ENCODE measurements around the gene CSMD2. TPM values are rescaled to one million over a fixed set of nuclear protein-coding genes. Genes with fewer than 3 reads are reported as not detected.

Gene CSMD2
- polyA plus RNA-seq, 1 experiment: 1.8 TPM

DNA sequence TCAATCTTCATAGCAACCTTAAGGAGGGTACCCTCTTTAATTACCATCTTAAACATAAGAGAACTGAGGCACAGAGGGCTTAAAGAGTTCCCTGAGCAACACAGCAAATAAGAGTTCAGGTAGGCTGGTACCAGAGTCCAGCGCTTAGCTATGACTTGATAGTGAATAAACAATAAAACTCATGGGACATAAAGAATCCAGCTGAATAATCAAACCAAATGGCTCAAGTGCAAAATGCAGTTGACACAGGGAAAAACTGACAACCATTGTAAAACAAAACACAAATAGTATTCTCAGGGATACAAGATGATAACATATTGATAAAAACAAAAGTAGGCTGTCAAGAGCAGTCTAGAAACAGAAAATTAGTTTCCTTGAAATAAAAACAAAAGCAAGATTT, 478.0 kb downstream of the CSMD2 start:
- Histone ChIP-seq H3K36me3 (ENCODE audit: control insufficient read depth, insufficient read depth, low read length) (no peaks in the 10 kb centered on the region), H3K27me3 (ENCODE audit: control insufficient read depth, insufficient read depth, low read length) (no peaks in the 10 kb centered on the region), H3K4me3 (ENCODE audit: low read depth, low read length) (no peak overlapping the region)
- no peak for DNase-seq (ENCODE audit: low read depth)
- ChIA-PET POLR2A (no interaction called here), CTCF (interaction anchor here (0.8 kb wide), 1 partner anchor 32 kb away, joined by 3 read pairs; no protein-coding TSS in a partner anchor)
- no peak for TF ChIP-seq CTCF (IDR thresholded peaks at IDR 0.05; ENCODE audit: insufficient read depth, low read depth, low read length)

- no peaks in the 10 kb centered on the region for H3K36me3 ChIP-seq (ENCODE audit: control insufficient read depth, insufficient read depth, low read length)
- no peaks in the 10 kb centered on the region for H3K27me3 ChIP-seq (ENCODE audit: control insufficient read depth, insufficient read depth, low read length)
- ChIA-PET POLR2A (no interaction called here), CTCF (interaction anchor here (0.8 kb wide), 1 partner anchor 31 kb away, joined by 3 read pairs; no protein-coding TSS in a partner anchor)
- no peak for TF ChIP-seq CTCF (IDR thresholded peaks at IDR 0.05; ENCODE audit: insufficient read depth, low read depth, low read length)
- no peak for DNase-seq (ENCODE audit: low read depth)
- H3K4me3 ChIP-seq (ENCODE audit: low read depth, low read length): no peak overlapping the region
These were observed 478.5 kb downstream of the CSMD2 start for GRCh38 chr1:33686551-33686950.

- POLR2A ChIA-PET: no interaction called here
- no peak for DNase-seq (ENCODE audit: low read depth)
- no peak for TF ChIP-seq CTCF (IDR thresholded peaks at IDR 0.05; ENCODE audit: insufficient read depth, low read depth, low read length)
These were observed 479.8 kb downstream of the CSMD2 start for GRCh38 chr1:33685256-33685655.

DNA sequence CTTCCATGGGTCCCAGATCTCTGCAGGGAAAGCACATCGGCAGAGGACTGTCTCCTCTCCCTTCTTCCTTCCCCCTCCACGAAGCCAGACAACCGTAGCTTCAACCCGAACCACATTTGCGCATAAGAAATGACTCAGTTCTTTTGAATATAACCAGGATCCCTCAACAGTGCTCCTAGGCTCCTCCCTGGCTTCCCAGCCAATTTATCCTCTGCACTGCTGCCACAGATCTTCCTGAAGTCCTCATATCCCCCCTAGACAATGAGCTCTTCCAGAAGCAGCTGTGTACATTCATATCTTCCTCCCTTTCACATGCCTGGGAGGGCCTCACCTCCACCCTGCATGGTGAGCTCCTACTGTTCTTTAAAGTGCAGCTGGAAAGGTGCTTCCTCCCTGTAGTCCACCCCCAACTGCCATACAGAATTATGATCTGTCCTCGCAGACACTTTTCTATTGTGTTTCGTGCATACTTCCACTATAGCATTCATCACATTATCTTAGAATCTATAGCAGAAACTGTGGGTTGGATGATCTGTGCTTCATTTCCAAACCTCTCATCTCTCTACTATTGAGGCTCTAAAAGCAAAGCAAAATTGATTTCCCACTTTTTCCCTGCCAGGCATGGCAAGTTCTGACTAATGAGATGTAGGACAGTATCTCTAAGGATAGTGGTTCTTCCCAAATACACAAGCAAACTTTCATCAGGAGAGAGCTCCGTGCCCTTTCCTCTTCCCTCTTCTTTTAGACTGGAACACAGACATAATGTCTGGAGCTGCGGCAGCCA, 480.4 kb downstream of the CSMD2 start:
- Histone ChIP-seq H3K4me3 (ENCODE audit: low read depth, low read length) (no peak overlapping the region), H3K36me3 (ENCODE audit: control insufficient read depth, insufficient read depth, low read length) (no peaks in the 10 kb centered on the region), H3K27me3 (ENCODE audit: control insufficient read depth, insufficient read depth, low read length) (no peaks in the 10 kb centered on the region)
- TF ChIP-seq CTCF (IDR thresholded peaks at IDR 0.05; ENCODE audit: insufficient read depth, low read depth, low read length): no peak
- CTCF ChIA-PET: interaction anchor here (0.9 to 2.4 kb wide), 5 partner anchors 12 to 912 kb away, joined by 3 to 9 read pairs (median 3); no protein-coding TSS in a partner anchor
- no peak for DNase-seq (ENCODE audit: low read depth)
- POLR2A ChIA-PET: interaction anchor here (0.6 kb wide), 1 partner anchor 29 kb away, joined by 3 read pairs; no protein-coding TSS in a partner anchor

More at GRCh38 chr1:33685256-33685655, 479.8 kb downstream of the CSMD2 start:
- CTCF ChIA-PET: interaction anchor here (1.8 to 2.4 kb wide), 2 partner anchors 15 to 478 kb away, joined by 4 to 9 read pairs; no protein-coding TSS in a partner anchor
- Histone ChIP-seq H3K27me3 (ENCODE audit: control insufficient read depth, insufficient read depth, low read length) (no peaks in the 10 kb centered on the region), H3K4me3 (ENCODE audit: low read depth, low read length) (no peak overlapping the region), H3K36me3 (ENCODE audit: control insufficient read depth, insufficient read depth, low read length) (no peaks in the 10 kb centered on the region)

DNA sequence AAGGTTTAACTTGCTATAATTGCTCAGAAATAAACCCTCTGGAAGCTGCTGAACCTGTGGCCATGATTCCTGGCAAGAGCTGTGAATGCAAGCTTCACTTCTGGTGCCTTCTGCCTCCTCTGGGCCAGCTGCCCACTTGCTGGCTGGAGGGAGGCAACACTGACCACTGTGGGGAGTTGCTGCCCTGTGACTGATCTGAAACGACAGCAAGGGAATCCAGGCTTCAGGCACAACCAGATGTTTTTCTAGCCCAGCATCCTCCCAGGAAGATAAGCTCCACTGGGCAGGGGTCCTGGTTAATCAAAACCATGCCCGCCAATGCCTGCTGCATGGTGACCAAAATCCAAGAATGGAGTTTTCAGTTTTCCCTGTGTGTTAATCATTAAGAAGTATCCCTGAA, 481.1 kb downstream of the CSMD2 start:
- ChIA-PET CTCF (interaction anchor here (0.8 to 2.4 kb wide), 5 partner anchors 12 to 913 kb away, joined by 3 to 9 read pairs (median 3); no protein-coding TSS in a partner anchor), POLR2A (interaction anchor here (0.6 kb wide), 1 partner anchor 28 kb away, joined by 3 read pairs; no protein-coding TSS in a partner anchor)
- Histone ChIP-seq H3K27me3 (ENCODE audit: control insufficient read depth, insufficient read depth, low read length) (no peaks in the 10 kb centered on the region), H3K36me3 (ENCODE audit: control insufficient read depth, insufficient read depth, low read length) (no peaks in the 10 kb centered on the region), H3K4me3 (ENCODE audit: low read depth, low read length) (no peak overlapping the region)
- 0 out of 2 replicates have a peak, but pooled peaks have one; percentile 9 for TF ChIP-seq CTCF (IDR thresholded peaks at IDR 0.05; ENCODE audit: insufficient read depth, low read depth, low read length)
- no peak for DNase-seq (ENCODE audit: low read depth)

Measured in BJ (cell line).